Measurements from ENCODE around the gene USP2.

DNA sequence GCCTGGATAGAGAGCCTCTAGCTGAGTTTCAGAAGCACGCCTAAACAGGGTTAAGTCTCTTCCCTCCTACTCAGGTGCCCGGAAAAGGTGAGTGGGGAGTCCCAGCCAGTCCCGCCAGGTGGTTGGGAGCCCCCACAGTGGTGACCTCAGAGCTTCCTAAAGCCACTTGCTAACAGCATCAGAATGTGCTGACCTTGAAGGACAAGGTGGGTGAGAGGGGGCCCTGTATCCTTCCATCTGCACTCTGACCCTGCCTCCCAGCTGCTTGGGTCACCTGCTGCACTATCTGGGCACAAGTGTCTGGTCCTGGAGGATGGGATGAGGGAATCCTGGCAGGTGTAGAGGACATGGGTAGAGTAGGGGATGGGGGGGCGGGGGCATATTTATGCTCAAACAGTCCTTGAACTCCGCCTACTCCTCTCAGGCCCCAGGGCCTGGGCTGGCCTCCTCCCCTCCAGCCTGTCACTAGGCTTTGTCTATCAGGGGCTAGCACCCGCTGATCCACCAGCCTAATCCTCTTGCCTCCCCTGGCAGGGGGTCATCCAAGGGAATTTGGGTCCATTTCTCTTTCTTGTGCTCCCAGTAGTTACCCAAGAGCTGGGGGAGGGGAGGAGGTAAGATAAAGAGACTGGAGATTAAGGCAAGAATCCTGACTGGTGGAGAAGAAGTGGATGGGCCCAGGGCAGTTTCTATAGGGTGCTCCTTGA lies 3.4 kb downstream of the USP2 start:
- TF ChIP-seq, protein P1, sequence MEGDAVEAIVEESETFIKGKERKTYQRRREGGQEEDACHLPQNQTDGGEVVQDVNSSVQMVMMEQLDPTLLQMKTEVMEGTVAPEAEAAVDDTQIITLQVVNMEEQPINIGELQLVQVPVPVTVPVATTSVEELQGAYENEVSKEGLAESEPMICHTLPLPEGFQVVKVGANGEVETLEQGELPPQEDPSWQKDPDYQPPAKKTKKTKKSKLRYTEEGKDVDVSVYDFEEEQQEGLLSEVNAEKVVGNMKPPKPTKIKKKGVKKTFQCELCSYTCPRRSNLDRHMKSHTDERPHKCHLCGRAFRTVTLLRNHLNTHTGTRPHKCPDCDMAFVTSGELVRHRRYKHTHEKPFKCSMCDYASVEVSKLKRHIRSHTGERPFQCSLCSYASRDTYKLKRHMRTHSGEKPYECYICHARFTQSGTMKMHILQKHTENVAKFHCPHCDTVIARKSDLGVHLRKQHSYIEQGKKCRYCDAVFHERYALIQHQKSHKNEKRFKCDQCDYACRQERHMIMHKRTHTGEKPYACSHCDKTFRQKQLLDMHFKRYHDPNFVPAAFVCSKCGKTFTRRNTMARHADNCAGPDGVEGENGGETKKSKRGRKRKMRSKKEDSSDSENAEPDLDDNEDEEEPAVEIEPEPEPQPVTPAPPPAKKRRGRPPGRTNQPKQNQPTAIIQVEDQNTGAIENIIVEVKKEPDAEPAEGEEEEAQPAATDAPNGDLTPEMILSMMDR (IDR thresholded peaks at IDR 0.05; ENCODE audit: insufficient read depth, low read length, poor library complexity, severe bottlenecking), result no peak
- no peak for TF ChIP-seq EZH2phosphoT487 (conservative IDR thresholded peaks at IDR 0.05; ENCODE audit: low read length)
